GM21447 (cell line): ENCODE measurements around the gene PTPRD.
"Not testable (repeated sequence)": the region's sequence is repeated elsewhere in the genome, so short reads cannot be mapped to it uniquely, and the experiment has no call there.

Source experiments
- ATAC-seq: cut with Tn5 transposase; IDR thresholded peaks from one replicate; pipeline ENCODE4 v1.9.1; 2021; ENCODE audit not compliant: unreplicated experiment

The PTPRD gene

DNA sequence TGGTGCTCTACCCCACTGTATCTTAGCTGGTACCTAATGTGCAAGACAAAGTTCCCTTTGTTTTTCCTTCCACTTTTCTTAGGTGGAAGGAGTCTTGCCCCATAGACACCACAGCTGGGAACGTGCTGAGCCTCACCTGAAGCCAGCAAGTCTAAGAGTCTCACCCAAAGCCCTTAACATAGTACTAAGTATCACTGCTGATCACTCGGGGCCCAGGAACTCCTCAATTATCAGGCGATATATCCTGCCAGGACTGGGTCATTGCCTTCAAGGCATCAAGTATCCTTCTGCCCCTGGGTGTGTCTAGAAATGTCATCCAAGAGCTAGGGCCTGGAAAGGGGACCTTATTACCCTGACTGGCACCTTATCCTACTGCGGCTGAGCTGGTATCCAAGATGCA lies 123.9 kb downstream of the PTPRD start:
- ATAC-seq = no peak

DNA sequence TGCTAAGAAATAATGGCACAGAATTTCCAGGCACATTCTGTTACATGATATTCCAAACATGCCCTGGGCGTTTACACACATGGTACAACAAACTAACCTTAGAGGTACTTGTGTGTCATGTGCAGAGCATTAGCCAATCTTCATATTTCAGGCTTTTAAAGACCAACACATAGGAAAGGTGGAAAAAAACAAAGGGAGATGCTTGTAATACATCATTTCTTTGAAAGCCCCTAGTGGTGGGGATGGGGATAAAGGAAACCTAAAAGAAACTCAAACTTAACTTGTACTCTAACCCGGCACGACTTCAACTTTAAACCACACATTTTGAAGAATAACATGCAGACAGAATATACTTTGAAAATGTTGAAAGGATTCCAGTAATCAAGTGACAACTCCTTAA lies 133.6 kb downstream of the PTPRD start:
- ATAC-seq = no peak

DNA sequence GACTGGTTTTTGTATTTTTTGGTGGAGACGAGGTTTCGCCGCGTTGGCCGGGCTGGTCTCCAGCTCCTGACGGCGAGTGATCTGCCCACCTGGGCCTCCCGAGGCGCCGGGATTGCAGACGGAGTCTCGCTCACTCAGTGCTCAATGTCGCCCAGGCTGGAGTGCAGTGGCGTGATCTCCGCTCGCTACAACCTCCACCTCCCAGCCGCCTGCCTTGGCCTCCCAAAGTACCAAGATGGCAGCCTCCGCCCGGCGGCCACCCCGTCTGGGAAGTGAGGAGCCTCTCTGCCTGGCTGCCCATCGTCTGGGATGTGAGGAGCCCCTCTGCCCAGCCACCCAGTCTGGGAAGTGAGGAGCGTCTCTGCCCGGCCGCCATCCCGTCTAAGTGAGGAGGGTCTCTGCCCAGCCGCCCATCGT lies 163.6 kb downstream of the PTPRD start:
- ATAC-seq = not testable (repeated sequence)

DNA sequence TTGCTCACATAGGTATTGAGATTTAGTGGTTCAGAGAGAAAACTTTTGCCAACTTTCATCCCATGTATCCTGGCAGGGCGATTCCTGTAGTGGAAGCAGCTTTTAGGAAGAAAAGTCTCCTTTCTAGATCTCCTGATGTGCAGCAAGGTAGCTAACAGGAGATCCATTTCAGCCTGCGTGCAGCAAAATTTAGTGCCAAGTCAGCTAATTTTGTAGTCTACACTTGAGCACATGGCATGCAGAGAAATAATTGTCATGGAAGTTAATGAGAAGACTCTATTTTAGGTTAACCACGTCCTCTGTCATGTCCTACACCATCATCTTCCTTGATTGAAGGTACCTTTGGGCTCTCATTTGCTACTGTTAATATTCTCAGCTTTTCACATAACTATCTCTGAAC lies 165.8 kb downstream of the PTPRD start:
- ATAC-seq = no peak

DNA sequence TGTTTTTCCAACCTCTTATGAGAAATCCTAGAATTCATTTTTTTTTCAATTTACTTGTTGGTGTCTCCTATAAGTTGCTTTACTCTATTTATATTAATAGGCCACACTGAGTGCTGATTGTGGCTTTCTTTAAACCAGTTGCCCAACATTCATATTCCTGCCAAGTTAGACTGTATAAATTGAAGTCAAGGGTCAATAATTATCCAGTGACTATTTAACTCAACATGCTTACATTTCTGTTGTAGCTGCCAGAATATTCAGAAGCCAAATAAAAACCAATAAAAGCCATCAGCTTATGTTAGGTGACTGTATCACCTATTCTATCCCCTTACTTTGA lies 169.0 kb downstream of the PTPRD start:
- no peak for ATAC-seq

DNA sequence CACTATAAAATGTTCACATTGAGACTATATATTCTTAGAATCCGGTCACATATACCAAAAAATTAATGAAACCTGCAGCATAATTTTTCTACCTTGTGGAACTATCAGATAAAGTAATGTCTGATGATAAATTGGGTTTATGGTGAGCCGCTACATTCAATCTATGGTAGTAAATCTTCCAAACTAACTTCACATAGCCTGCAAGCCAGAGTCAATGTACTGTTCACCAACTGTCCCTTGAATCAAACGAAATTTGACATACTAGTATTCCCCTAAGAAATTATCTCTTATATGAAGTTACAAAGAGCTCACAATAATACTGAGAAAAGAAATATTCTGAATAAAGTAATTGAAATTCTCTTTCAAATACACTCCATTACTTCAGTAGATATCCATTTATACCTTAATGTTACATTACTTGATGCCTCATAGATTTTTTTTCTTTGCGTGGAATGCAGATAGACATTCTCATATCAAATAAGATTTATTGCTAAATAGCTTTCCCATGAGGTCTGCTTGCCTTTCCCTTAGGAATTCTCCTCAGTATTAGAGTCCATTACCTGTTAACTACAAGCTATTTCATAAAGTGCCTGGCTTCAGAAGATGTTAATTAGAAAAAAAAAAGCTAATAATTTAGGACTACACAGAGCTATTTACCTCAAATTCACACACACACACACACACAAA lies 169.5 kb downstream of the PTPRD start:
- ATAC-seq = no peak

DNA sequence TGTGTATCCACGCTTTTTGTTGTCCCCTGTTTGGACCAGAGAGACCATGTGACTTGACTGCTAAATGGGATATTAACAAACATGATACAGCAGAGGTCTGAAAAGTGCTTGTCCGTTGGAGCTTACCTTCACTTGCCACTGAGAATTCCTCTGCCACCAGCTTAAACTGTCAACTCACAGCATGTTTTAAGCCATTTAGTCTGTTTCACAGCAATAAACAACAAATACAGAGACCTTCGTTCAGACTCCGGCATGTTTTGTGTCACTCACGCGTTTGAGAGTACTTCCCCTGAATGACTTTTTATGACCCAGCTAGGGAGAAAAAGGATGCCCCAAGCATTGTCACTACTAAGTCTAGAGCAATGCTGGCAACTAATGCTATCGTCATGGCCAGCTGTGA lies 173.8 kb downstream of the PTPRD start:
- ATAC-seq = no peak

DNA sequence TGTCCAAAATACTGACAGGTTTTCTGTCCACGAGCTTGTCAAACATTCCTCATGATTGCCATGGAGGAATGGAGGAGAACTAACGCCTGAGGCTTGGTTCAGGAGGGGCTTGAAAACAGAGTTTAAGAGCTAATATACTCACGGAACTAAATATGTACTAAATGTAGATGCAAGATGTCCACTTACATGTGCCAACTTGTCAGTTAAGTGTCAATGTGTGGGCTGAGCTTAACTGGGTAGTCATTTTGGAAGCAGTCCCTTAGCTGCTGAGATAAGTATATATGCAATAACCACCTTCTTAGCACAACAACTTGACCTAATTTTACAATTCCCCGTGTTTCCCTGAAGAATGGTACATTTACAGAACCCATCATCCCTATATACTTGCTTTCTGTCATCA lies 176.0 kb downstream of the PTPRD start:
- no peak for ATAC-seq

DNA sequence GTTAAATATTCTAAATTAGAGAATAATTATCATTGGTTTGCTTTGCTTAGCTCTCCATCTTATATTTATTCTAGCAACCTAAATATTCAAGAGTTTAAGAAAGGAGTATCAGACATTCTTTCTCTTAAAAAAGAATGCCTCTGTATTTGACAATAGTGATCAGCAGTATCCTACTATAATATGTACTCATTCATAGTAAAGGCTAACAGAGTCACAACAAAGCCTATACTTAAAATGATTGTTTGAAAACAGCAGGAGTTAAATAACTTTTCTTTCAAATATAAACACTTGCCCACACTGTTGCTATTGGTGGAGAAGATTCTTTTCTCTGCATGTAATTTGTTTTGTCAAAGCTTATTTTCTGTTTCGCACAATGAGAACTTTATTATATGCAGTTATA lies 178.4 kb downstream of the PTPRD start:
- ATAC-seq = no peak

DNA sequence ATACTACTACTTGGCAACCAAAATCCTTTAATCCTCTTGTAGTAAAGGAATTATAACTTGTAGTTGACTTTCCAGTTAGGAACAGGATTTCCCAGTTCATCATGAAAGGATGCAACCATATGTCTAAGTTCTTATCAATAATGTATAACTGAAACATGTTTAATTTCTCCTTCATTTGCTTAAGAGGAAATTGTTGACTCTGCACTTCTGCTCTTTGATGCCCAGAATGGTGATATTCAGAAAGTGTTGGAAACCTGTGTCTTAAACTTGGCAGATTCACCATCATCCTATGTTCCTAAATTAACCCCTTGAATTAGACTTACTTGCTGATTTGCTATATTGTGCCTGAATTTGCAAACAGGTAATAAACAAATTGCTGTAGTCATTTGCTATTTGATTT lies 201.5 kb downstream of the PTPRD start:
- ATAC-seq = no peak

DNA sequence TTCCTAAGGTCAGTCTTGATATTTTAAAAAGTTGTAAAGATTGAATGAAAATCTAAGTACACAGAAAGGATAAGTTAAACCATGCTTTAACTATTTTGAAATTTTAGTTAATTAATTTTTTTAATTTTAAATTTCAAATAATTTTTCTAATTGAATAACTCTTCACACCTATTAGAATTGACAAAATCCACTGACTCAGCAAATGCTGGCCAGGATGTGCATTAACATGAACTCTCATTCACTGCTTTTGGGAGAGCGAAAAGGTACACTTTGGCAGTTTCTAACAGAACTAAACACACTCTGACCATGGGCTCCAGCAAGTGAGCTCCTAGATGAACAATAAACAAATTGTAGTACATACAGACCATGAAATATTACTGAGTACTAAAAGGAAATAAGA lies 209.5 kb downstream of the PTPRD start:
- ATAC-seq = no peak

DNA sequence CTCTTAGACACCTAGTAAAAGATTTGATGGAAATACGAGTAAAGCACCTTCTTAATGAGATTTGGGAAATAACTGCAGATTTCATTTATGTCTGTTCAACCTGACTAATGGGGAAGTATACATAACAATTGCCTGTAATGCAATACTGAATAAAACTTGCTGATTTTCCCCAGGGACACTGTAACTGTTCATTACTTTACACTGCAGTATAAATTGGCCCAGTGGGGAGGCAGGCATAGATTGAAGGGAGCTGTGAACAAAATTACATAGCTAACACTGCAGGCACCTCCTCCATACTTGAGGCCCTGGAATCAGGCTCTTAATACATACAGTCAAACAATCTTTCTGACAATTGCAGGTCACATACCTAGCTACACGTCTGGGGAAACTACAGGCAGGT lies 216.2 kb downstream of the PTPRD start:
- no peak for ATAC-seq

DNA sequence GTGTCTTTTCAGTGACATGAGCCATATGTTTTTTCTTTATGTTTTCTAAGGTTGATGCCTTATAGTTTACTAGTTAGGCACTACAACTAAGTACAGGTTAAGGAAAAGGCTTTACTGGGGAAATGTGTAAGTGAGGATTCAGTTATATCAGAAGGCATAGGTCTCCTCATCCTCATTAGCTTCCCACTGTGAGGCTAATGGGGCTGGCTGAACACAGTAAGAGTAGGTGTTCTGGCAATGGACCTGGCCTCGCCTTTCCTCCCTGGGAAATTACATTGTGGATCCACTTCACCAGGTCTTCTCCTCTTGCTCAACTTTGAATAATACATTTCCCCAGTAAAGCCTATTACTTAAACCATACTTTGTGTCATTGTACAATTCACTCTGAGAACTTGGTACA lies 225.5 kb downstream of the PTPRD start:
- no peak for ATAC-seq

DNA sequence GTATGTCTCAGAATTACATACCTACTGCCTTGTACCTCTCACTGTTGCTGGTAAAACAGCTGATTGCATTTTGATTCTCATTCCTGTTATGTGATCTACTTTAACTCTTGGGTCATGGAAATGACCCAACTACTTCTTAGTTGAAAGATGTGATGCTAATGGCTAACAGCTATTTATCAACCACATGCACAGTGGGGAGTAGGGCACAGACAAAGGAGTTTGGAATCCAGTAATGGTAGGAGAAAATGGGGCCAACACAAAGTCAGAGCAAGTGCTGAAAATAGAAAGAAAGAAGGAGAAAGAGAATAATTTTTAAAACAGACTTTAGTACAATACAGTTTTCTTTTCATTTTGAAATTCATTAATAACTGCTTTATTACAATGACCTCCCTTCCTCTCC lies 241.0 kb downstream of the PTPRD start:
- no peak for ATAC-seq

DNA sequence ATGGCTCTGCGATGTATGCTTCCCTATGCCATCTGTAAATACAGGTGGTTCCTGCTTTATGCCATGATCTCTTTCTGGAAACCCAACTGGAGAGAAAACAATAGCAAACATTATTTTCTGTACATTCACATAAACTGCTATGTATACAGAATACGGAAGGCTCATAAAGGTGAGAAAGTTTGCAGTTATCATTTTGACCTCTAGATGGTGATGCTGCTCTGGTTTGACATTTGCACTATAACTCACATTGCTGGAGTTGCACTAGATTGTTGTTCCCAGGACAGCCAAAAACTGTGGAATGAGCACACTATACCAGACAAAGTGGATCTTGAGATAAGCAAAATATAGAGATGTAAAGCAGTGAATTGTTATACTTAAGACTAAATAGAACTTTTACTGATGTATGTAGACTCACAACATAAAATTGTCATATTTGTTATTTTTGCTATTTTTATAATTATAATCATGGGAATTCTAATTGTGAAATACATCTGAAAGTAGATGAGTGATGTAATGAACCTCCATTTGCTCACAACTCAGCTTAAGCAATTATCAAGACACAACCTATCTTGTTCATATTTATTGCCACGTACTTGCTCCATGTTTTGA lies 246.5 kb downstream of the PTPRD start:
- peak; percentile 83 for ATAC-seq

DNA sequence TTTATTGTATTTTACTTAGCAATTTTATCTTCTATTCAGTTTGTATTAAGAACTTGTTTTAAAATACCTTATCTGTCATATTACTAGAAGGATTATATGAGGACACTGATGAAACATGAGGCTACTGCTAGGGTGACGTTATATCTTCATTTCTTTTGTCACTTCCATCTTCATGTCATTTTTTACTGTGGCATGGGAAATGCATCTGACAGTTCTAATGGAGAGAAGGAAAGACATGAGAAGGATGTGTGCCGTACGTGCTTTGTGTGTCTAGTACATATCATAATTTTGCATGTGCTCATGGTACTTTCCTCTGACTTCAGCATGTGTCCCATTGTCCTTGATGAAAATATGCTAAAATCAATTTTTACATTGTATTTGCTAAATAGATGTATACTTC lies 258.2 kb downstream of the PTPRD start:
- no peak for ATAC-seq

DNA sequence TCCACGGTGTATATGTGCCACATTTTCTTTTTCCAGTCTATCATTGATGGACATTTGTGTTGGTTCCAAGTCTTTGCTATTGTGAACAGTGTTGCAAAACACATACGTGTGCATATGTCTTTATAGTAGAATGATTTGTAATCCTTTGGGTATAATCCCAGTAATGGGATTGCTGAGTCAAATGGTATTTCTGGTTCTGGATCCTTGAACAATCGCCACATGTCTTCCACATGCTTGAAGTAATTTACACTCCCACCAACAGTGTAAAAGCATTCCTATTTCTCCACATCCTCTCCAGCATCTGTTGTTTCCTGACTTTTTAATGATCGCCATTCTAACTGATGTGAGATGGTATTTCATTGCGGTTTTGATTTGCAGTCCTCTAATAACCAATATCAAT lies 267.2 kb downstream of the PTPRD start:
- ATAC-seq = not testable (repeated sequence)

DNA sequence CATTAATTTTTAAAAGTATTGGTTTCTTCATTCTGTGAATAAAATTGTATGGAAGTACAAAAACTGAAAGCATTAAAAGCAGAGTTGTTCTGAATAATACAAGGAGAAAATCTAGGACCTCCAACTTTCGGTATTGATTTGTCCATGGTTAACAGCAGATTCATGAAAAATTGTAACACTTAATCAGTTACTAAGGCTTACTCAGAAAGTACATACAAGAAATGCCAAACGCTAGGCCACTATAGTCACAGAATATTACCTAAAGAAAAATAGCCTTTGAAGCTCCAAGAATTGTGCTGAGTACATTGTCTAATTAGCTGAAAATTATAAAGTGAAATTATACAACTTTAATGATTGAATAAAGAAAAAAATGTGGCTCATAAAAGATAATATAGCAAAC lies 271.7 kb downstream of the PTPRD start:
- no peak for ATAC-seq

DNA sequence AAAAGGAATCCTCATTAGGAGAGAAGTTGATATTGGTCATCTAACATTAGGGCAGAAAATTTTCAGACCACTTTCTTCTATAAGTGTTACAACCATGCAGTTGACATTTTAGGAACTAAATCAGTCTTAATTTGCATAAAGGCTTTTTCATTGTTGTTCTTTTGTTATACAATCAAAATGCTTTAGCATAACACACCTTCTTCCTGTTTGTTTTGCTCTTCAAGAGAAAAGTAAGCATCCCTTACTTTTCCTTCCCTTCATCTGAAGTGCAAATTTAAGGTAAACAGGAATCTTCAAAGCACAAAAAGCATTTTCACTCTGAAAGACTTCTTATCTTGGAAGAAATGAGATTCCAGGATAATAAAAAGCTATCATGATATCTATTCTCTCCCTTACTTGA lies 273.6 kb downstream of the PTPRD start:
- ATAC-seq = no peak

DNA sequence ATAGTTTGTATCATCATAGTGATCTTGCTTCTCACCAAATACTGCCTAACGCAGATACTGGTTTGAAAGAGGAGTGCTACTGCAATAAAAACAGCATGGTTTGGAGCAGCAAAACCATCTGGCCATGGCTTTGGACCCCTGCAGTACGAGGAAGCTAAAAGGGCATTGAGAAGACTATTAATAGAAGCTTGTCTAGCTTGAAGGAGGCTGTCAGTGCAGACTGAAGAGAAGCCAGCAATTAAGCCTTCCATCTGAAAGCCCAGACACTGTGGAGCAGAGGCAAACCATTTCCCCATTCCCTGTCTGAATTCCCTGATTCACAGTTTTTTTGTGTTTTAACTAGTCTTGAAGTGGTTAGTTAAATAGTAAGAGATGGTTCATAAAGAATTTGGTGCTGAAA lies 281.6 kb downstream of the PTPRD start:
- no peak for ATAC-seq

DNA sequence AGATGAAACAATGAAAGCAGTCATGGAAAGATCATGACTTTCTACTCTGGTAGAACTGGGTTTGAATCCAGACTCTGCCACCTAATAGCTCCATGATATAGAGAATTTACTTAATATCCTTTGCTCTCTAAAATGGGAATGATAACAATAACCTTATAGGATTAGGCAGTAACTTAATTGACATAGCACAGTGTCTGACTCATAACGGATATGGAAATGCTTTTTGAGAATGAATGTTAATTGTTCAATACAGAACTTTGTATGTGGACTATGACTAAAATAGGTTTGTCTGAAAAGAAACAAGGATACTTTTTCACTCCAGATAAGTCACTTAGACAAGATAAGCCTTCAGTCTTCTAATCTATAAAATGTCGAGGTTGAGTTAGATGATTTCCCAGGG lies 330.7 kb downstream of the PTPRD start:
- ATAC-seq = no peak

DNA sequence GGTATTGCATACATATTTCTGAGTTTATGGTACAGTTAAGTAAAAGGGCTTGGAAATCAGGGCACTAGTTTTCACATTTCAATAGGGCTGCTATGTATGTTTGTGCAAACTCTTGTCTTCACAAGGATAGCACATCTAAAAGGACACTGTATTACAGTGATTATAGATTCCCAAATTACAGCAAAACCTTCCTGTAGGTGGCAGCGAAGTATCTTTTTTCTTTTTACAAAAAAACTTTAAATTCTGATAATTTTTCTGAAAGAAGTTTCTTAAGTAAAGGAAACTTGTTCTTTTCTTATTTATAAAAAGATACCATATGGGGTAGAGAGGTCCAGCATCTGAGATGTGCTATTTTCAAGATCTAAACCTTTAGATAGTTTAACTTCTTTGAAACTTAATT lies 337.8 kb downstream of the PTPRD start:
- ATAC-seq = no peak

DNA sequence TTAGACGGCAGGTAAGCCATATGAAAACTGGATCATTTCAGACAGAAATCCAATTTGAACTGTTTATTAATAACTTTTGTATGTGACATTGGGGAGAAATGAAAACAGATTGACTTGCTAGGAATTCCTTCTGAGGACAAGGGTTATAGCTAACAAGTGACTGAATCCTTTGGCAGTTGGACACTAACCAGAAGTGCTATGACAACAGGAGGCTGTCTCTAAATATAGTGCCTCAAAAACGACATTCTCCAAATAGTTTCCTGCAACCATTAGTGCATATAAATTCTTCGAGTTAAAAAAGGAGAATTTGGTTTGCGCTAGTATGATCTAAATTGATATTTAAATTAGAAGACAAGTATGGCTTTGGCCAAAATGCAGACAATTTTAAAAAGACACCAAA lies 338.6 kb downstream of the PTPRD start:
- ATAC-seq = no peak
